HEK293 (cell line): Measurements from ENCODE around the gene AGO3.
"Not testable (repeated sequence)": the region's sequence is repeated elsewhere in the genome, so short reads cannot be mapped to it uniquely, and the experiment has no call there.

Experiments
- CTCF ChIA-PET: fragments of 350-600 bp; formaldehyde crosslinking; extraction: SDS; loops from one replicate; lab custom pipeline; 2021; ENCODE audit warnings: antibody characterized with exemption; lab: Yijun Ruan, JAX
- POLR2A ChIA-PET: fragments of 300-600 bp; formaldehyde crosslinking; extraction: SDS; loops from one replicate; lab custom pipeline; 2020; ENCODE audit warnings: antibody characterized with exemption, inconsistent platforms; lab: Yijun Ruan, JAX
- H3K27ac ChIP-seq: fragments of 200-500 bp; sonication (Bioruptor generic); 2 replicates; pipeline ENCODE4 v1.5.1; 2014; ENCODE audit warnings: low read depth, low read length, control low read depth, inconsistent platforms; ENCODE audit errors: extremely low read depth
- H3K36me3 ChIP-seq, 2 experiments: fragments of 200-500 bp in 1 of 2; sonication (Bioruptor generic) in 1 of 2; 1 replicate in 1 of 2; 2 replicates in 1 of 2; pipeline ENCODE4 v1.5.1; 2014 to 2017; ENCODE audit warnings: inconsistent platforms in 2 of 2, low read length in 2 of 2; ENCODE audit not compliant: control insufficient read depth in 2 of 2, insufficient read depth in 1 of 2
- H3K4me1 ChIP-seq: fragments of 200-500 bp; sonication (Bioruptor generic); 2 replicates; pipeline ENCODE4 v1.5.1; 2014; ENCODE audit warnings: mild to moderate bottlenecking, low read length, inconsistent platforms; ENCODE audit not compliant: control insufficient read depth, insufficient read depth
- H3K4me3 ChIP-seq: 2 replicates; pipeline ENCODE4 v1.5.1; 2011; ENCODE audit warnings: low read depth, mild to moderate bottlenecking, control low read depth, low read length, moderate library complexity
- H3K9me3 ChIP-seq: fragments of 200-500 bp; sonication (Bioruptor generic); 2 replicates; pipeline ENCODE4 v1.5.1; 2014; ENCODE audit warnings: low read depth, low read length, inconsistent platforms; ENCODE audit not compliant: control insufficient read depth, insufficient read depth
- EGR2 ChIP-seq: fragments of 450-650 bp; formaldehyde crosslinking; IDR thresholded peaks from 2 replicates; pipeline ENCODE4 v1.5.1; 2016; ENCODE audit warnings: low read depth, missing biosample characterization, missing genetic modification characterization
- KLF10 ChIP-seq: fragments of 450-650 bp; IDR thresholded peaks from 2 replicates; pipeline ENCODE4 v1.5.1; 2018; ENCODE audit warnings: missing biosample characterization, mild to moderate bottlenecking, missing genetic modification characterization
- MZF1 ChIP-seq: fragments of 450-650 bp; formaldehyde crosslinking; IDR thresholded peaks from 2 replicates; pipeline ENCODE4 v1.5.1; 2017; ENCODE audit warnings: missing biosample characterization, missing genetic modification characterization, borderline replicate concordance
- SP2 ChIP-seq: fragments of 450-650 bp; formaldehyde crosslinking; IDR thresholded peaks from 2 replicates; pipeline ENCODE4 v1.5.1; 2016; ENCODE audit warnings: missing biosample characterization, missing genetic modification characterization
- ZBTB7A ChIP-seq: fragments of 450-650 bp; formaldehyde crosslinking; IDR thresholded peaks from 2 replicates; pipeline ENCODE4 v1.5.1; 2016; ENCODE audit warnings: low read depth, missing biosample characterization, missing genetic modification characterization
- ZFP37 ChIP-seq: fragments of 450-650 bp; formaldehyde crosslinking; IDR thresholded peaks from 2 replicates; pipeline ENCODE4 v1.5.1; 2016; ENCODE audit warnings: missing biosample characterization, missing genetic modification characterization
- ZFP69B ChIP-seq: fragments of 450-650 bp; formaldehyde crosslinking; IDR thresholded peaks from 2 replicates; pipeline ENCODE4 v1.5.1; 2016; ENCODE audit warnings: missing biosample characterization, missing genetic modification characterization
- ZNF175 ChIP-seq: fragments of 450-650 bp; formaldehyde crosslinking; IDR thresholded peaks from 2 replicates; pipeline ENCODE4 v1.5.1; 2016; ENCODE audit warnings: missing biosample characterization, missing genetic modification characterization
- ZNF221 ChIP-seq: fragments of 450-650 bp; formaldehyde crosslinking; IDR thresholded peaks from 2 replicates; pipeline ENCODE4 v1.5.1; 2017; ENCODE audit warnings: missing biosample characterization, missing genetic modification characterization, borderline replicate concordance
- ZNF24 ChIP-seq: fragments of 450-650 bp; formaldehyde crosslinking; IDR thresholded peaks from 2 replicates; pipeline ENCODE4 v1.5.1; 2016; ENCODE audit warnings: missing biosample characterization, missing genetic modification characterization
- ZNF302 ChIP-seq: fragments of 450-650 bp; formaldehyde crosslinking; IDR thresholded peaks from 2 replicates; pipeline ENCODE4 v1.5.1; 2016; ENCODE audit warnings: missing biosample characterization, missing genetic modification characterization, low read depth
- ZNF423 ChIP-seq: fragments of 450-650 bp; formaldehyde crosslinking; IDR thresholded peaks from 2 replicates; pipeline ENCODE4 v1.5.1; 2016; ENCODE audit warnings: missing biosample characterization, missing genetic modification characterization
- ZNF777 ChIP-seq: fragments of 450-650 bp; formaldehyde crosslinking; IDR thresholded peaks from 2 replicates; pipeline ENCODE4 v1.5.1; 2017; ENCODE audit warnings: missing biosample characterization, missing genetic modification characterization, borderline replicate concordance
- ZSCAN16 ChIP-seq: fragments of 450-650 bp; formaldehyde crosslinking; IDR thresholded peaks from 2 replicates; pipeline ENCODE4 v1.5.1; 2016; ENCODE audit warnings: missing biosample characterization, missing genetic modification characterization
- TF ChIP-seq, protein P1 (sequence below): fragments of 450-650 bp; formaldehyde crosslinking; IDR thresholded peaks from 2 replicates; pipeline ENCODE4 v1.5.1; 2016; ENCODE audit warnings: missing biosample characterization, missing genetic modification characterization
- TF ChIP-seq, protein P2 (sequence below): fragments of 450-650 bp; formaldehyde crosslinking; conservative IDR thresholded peaks from 2 replicates; pipeline ENCODE4 v1.5.1; 2016; ENCODE audit warnings: low read depth, missing biosample characterization, missing genetic modification characterization
- TF ChIP-seq, protein P3 (sequence below): fragments of 450-650 bp; formaldehyde crosslinking; IDR thresholded peaks from 2 replicates; pipeline ENCODE4 v1.5.1; 2016; ENCODE audit warnings: missing biosample characterization, missing genetic modification characterization
- TF ChIP-seq, protein P4 (sequence below): fragments of 450-650 bp; formaldehyde crosslinking; IDR thresholded peaks from 2 replicates; pipeline ENCODE4 v1.5.1; 2016; ENCODE audit warnings: missing biosample characterization, missing genetic modification characterization, borderline replicate concordance

Gene AGO3

DNA sequence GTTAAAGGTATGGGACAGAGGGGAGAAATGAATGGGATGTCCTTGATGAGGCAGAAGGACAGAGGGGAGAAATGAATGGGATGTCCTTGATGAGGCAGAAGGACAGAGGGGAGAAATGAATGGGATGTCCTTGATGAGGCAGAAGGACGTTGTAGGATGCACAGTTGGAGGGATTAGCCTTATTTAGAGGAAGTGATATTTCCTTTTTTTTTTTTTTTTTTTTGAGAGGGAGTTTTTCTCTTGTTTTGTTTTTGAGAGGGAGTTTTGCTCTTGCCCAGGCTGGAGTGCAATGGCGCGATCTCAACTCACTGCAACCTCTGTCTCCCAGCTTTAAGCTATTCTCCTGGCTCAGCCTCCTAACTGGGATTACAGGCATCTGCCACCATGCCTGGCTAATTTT lies 41.9 kb upstream of the AGO3 start:
- CTCF ChIA-PET: interaction anchor here (0.9 kb wide), 1 partner anchor 50 kb away, joined by 3 read pairs; no protein-coding TSS in a partner anchor
- TF ChIP-seq, protein P1, sequence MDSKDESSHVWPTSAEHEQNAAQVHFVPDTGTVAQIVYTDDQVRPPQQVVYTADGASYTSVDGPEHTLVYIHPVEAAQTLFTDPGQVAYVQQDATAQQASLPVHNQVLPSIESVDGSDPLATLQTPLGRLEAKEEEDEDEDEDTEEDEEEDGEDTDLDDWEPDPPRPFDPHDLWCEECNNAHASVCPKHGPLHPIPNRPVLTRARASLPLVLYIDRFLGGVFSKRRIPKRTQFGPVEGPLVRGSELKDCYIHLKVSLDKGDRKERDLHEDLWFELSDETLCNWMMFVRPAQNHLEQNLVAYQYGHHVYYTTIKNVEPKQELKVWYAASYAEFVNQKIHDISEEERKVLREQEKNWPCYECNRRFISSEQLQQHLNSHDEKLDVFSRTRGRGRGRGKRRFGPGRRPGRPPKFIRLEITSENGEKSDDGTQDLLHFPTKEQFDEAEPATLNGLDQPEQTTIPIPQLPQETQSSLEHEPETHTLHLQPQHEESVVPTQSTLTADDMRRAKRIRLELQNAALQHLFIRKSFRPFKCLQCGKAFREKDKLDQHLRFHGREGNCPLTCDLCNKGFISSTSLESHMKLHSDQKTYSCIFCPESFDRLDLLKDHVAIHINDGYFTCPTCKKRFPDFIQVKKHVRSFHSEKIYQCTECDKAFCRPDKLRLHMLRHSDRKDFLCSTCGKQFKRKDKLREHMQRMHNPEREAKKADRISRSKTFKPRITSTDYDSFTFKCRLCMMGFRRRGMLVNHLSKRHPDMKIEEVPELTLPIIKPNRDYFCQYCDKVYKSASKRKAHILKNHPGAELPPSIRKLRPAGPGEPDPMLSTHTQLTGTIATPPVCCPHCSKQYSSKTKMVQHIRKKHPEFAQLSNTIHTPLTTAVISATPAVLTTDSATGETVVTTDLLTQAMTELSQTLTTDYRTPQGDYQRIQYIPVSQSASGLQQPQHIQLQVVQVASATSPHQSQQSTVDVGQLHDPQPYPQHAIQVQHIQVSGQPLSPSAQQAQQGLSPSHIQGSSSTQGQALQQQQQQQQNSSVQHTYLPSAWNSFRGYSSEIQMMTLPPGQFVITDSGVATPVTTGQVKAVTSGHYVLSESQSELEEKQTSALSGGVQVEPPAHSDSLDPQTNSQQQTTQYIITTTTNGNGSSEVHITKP (tag by site-specific recombination): peak; percentile 34; the same call in 1 of the 2 replicates
- TF ChIP-seq, all 188 proteins: peak for 1; not testable (repeated sequence) for 187
- not testable (repeated sequence) for H3K27ac ChIP-seq, H3K9me3 ChIP-seq, H3K4me3 ChIP-seq
- Histone ChIP-seq H3K4me1 (peaks cover 19% of the 10 kb centered on the region), H3K36me3 (peaks cover 16 to 60% of the 10 kb centered on the region in 2 experiments)
- POLR2A ChIA-PET: interaction anchor here (0.6 kb wide), 1 partner anchor 523 kb away, joined by 6 read pairs; no protein-coding TSS in a partner anchor

DNA sequence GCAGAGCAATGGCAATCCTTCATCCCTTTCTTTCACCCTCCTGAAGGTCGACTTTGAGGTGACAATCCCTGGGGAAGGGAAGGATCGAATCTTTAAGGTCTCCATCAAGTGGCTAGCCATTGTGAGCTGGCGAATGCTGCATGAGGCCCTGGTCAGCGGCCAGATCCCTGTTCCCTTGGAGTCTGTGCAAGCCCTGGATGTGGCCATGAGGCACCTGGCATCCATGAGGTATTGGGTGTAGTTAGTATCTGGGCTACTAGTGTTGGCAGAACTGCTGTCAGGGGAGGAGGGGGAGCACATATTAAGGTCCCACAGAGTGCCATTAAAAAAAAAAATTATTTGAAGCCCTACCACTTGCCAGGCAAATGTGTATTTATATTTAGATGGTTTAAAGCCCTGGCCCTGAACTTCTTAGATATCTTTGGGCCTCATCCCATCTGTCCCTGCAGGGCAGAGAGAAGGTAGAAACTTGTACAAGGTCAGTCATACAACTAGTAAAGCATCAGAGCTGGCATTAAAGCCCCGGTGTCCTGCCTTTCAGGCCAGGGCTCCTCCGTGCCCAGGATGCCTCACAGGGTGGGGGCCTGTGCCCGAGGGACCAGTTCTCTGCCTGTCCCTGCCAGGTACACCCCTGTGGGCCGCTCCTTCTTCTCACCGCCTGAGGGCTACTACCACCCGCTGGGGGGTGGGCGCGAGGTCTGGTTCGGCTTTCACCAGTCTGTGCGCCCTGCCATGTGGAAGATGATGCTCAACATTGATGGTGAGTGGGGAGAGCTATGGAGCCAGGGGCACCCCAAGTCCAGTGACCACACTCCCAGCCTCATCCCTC lies 37.6 kb upstream of the AGO3 start:
- no peaks in the 10 kb centered on the region for H3K4me1 ChIP-seq
- TF ChIP-seq ZNF221 (no peak), ZNF423 (tag by site-specific recombination) (no peak), ZFP37 (tag by site-specific recombination) (no peak), MZF1 (tag by site-specific recombination) (no peak), ZNF302 (no peak), KLF10 (tag by site-specific recombination) (no peak), EGR2 (no peak), ZNF777 (tag by site-specific recombination) (no peak), ZNF175 (tag by site-specific recombination) (no peak), SP2 (tag by site-specific recombination) (no peak), ZSCAN16 (no peak), ZNF24 (tag by site-specific recombination) (no peak), ZBTB7A (tag by site-specific recombination) (no peak), ZFP69B (tag by site-specific recombination) (no peak)
- TF ChIP-seq, protein P2, sequence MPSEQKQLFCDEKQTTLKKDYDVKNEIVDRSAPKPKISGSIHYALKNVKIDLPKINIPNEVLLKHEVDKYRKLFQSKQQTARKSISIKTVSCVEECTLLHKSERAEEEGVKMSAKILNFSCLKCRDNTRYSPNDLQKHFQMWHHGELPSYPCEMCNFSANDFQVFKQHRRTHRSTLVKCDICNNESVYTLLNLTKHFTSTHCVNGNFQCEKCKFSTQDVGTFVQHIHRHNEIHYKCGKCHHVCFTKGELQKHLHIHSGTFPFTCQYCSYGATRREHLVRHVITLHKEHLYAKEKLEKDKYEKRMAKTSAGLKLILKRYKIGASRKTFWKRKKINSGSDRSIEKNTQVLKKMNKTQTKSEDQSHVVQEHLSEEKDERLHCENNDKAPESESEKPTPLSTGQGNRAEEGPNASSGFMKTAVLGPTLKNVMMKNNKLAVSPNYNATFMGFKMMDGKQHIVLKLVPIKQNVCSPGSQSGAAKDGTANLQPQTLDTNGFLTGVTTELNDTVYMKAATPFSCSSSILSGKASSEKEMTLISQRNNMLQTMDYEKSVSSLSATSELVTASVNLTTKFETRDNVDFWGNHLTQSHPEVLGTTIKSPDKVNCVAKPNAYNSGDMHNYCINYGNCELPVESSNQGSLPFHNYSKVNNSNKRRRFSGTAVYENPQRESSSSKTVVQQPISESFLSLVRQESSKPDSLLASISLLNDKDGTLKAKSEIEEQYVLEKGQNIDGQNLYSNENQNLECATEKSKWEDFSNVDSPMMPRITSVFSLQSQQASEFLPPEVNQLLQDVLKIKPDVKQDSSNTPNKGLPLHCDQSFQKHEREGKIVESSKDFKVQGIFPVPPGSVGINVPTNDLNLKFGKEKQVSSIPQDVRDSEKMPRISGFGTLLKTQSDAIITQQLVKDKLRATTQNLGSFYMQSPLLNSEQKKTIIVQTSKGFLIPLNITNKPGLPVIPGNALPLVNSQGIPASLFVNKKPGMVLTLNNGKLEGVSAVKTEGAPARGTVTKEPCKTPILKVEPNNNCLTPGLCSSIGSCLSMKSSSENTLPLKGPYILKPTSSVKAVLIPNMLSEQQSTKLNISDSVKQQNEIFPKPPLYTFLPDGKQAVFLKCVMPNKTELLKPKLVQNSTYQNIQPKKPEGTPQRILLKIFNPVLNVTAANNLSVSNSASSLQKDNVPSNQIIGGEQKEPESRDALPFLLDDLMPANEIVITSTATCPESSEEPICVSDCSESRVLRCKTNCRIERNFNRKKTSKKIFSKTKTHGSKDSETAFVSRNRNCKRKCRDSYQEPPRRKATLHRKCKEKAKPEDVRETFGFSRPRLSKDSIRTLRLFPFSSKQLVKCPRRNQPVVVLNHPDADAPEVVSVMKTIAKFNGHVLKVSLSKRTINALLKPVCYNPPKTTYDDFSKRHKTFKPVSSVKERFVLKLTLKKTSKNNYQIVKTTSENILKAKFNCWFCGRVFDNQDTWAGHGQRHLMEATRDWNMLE (tag by site-specific recombination): no peak
- TF ChIP-seq, protein P3, sequence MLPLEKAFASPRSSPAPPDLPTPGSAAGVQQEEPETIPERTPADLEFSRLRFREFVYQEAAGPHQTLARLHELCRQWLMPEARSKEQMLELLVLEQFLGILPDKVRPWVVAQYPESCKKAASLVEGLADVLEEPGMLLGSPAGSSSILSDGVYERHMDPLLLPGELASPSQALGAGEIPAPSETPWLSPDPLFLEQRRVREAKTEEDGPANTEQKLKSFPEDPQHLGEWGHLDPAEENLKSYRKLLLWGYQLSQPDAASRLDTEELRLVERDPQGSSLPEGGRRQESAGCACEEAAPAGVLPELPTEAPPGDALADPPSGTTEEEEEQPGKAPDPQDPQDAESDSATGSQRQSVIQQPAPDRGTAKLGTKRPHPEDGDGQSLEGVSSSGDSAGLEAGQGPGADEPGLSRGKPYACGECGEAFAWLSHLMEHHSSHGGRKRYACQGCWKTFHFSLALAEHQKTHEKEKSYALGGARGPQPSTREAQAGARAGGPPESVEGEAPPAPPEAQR (tag by site-specific recombination): no peak
- TF ChIP-seq, protein P4, sequence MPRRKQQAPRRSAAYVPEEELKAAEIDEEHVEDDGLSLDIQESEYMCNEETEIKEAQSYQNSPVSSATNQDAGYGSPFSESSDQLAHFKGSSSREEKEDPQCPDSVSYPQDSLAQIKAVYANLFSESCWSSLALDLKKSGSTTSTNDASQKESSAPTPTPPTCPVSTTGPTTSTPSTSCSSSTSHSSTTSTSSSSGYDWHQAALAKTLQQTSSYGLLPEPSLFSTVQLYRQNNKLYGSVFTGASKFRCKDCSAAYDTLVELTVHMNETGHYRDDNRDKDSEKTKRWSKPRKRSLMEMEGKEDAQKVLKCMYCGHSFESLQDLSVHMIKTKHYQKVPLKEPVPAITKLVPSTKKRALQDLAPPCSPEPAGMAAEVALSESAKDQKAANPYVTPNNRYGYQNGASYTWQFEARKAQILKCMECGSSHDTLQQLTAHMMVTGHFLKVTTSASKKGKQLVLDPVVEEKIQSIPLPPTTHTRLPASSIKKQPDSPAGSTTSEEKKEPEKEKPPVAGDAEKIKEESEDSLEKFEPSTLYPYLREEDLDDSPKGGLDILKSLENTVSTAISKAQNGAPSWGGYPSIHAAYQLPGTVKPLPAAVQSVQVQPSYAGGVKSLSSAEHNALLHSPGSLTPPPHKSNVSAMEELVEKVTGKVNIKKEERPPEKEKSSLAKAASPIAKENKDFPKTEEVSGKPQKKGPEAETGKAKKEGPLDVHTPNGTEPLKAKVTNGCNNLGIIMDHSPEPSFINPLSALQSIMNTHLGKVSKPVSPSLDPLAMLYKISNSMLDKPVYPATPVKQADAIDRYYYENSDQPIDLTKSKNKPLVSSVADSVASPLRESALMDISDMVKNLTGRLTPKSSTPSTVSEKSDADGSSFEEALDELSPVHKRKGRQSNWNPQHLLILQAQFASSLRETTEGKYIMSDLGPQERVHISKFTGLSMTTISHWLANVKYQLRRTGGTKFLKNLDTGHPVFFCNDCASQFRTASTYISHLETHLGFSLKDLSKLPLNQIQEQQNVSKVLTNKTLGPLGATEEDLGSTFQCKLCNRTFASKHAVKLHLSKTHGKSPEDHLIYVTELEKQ (tag by site-specific recombination): no peak
- TF ChIP-seq, all 188 proteins: peak for 0
- ChIA-PET POLR2A (interaction anchor here (1.0 kb wide), 1 partner anchor 10 kb away, joined by 3 read pairs; no protein-coding TSS in a partner anchor), CTCF (no interaction called here)
- Histone ChIP-seq H3K36me3 (peaks cover 33 to 98% of the 10 kb centered on the region in 2 experiments), H3K9me3 (no peaks in the 10 kb centered on the region), H3K27ac (no peak overlapping the region), H3K4me3 (no peak overlapping the region)
